Astrocyte (in vitro differentiated cells and primary cell): ENCODE data around the gene ROR2. TPM values are rescaled to one million over a fixed set of nuclear protein-coding genes. Genes with fewer than 3 reads are reported as not detected.

ENCODE experiments used
- DNase-seq: peaks from one replicate; pipeline ENCODE4 v3.0.0-alpha.2; 2010; ENCODE audit warnings: low read depth
- FAIRE-seq: peaks from 2 replicates; lab custom pipeline; 2011; peaks lifted over from hg19 to GRCh38; lab: Jason Lieb, UNC
- H2AFZ ChIP-seq: 2 replicates; pipeline ENCODE4 v1.6.0; 2012; ENCODE audit warnings: low read depth, low read length, inconsistent platforms
- H3K27ac ChIP-seq: 2 replicates; pipeline ENCODE4 v1.5.1; 2011; ENCODE audit warnings: low read depth, low read length, inconsistent platforms
- H3K27me3 ChIP-seq: 2 replicates; pipeline ENCODE4 v1.6.0; 2011; ENCODE audit warnings: low read length, inconsistent platforms; ENCODE audit not compliant: insufficient read depth
- H3K36me3 ChIP-seq: 2 replicates; pipeline ENCODE4 v1.5.1; 2011; ENCODE audit warnings: low read length, inconsistent platforms; ENCODE audit not compliant: insufficient read depth
- H3K4me1 ChIP-seq: 2 replicates; pipeline ENCODE4 v1.5.1; 2011; ENCODE audit warnings: low read length, inconsistent platforms; ENCODE audit not compliant: insufficient read depth
- H3K4me2 ChIP-seq: 2 replicates; pipeline ENCODE4 v1.6.0; 2012; ENCODE audit warnings: low read length, inconsistent platforms
- H3K4me3 ChIP-seq: 2 replicates; pipeline ENCODE4 v1.5.1; 2011; ENCODE audit warnings: low read depth, mild to moderate bottlenecking, low read length, inconsistent platforms; ENCODE audit not compliant: insufficient read depth
- H3K79me2 ChIP-seq: 2 replicates; pipeline ENCODE4 v1.6.0; 2012; ENCODE audit warnings: mild to moderate bottlenecking, low read length, inconsistent platforms; ENCODE audit not compliant: insufficient read depth
- H3K9ac ChIP-seq: 2 replicates; pipeline ENCODE4 v1.6.0; 2012; ENCODE audit warnings: mild to moderate bottlenecking, low read length, inconsistent platforms
- H3K9me3 ChIP-seq: 2 replicates; pipeline ENCODE4 v1.5.1; 2012; ENCODE audit warnings: low read depth, mild to moderate bottlenecking, low read length, inconsistent platforms; ENCODE audit not compliant: insufficient read depth
- H4K20me1 ChIP-seq: 2 replicates; pipeline ENCODE4 v1.6.0; 2012; ENCODE audit warnings: low read length, inconsistent platforms; ENCODE audit not compliant: insufficient read depth
- H3K27ac Mint-ChIP-seq: one replicate; pipeline ENCODE4 v1.8.0; 2021; ENCODE audit warnings: mild to moderate bottlenecking, mixed read lengths; ENCODE audit not compliant: unreplicated experiment
- H3K27me3 Mint-ChIP-seq: one replicate; pipeline ENCODE4 v1.8.0; 2021; ENCODE audit warnings: low read depth, mixed read lengths; ENCODE audit not compliant: unreplicated experiment
- H3K36me3 Mint-ChIP-seq: one replicate; pipeline ENCODE4 v1.8.0; 2021; ENCODE audit warnings: low read depth, mixed read lengths; ENCODE audit not compliant: unreplicated experiment
- H3K4me1 Mint-ChIP-seq: one replicate; pipeline ENCODE4 v1.8.0; 2021; ENCODE audit warnings: low read depth, mixed read lengths; ENCODE audit not compliant: unreplicated experiment
- H3K4me3 Mint-ChIP-seq: one replicate; pipeline ENCODE4 v1.8.0; 2021; ENCODE audit warnings: mild to moderate bottlenecking, moderate library complexity, mixed read lengths; ENCODE audit not compliant: unreplicated experiment
- H3K9me3 Mint-ChIP-seq: one replicate; pipeline ENCODE4 v1.8.0; 2021; ENCODE audit warnings: mild to moderate bottlenecking, mixed read lengths; ENCODE audit not compliant: unreplicated experiment
- CTCF ChIP-seq: IDR thresholded peaks from 2 replicates; pipeline ENCODE4 v1.5.1; 2011; ENCODE audit warnings: low read depth, mild to moderate bottlenecking, inconsistent platforms, low read length, moderate library complexity; ENCODE audit not compliant: insufficient read depth
- EZH2 ChIP-seq: IDR thresholded peaks from 2 replicates; pipeline ENCODE4 v1.6.1; 2012; ENCODE audit warnings: mild to moderate bottlenecking, low read length, inconsistent platforms; ENCODE audit not compliant: insufficient read depth
- total RNA-seq: library from RNA; stranded (reverse); gene quantifications from 2 replicates; pipeline ENCODE4 v1.2.1, GENCODE V29; 2021

ROR2 gene
- total RNA-seq, 1 donor from 2014 or later: 4.9 TPM

DNA sequence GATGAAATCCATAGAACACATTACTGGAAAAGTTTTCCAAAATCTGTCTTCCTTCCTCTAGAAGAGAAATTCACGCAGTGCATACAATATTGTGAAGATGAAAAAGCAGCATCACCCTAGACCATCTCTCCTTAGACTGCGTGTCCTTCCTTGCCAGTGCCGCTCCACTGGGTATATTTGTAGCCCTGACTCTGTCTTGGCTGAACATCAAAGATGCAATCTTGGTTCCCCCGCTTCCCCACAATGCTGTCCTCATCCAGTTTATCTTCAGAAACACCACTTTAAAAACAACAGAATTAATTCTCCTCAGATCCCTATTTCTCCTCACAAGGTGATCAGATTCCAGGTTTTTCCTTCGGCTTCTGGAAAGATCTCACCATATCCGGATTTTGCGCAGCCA is 53.9 kb downstream of the ROR2 start:
- no peak overlapping the region for H3K4me3 ChIP-seq
- Mint-ChIP-seq H3K27ac (no peak overlapping the region), H3K4me1 (peaks cover 12% of the 10 kb centered on the region)

DNA sequence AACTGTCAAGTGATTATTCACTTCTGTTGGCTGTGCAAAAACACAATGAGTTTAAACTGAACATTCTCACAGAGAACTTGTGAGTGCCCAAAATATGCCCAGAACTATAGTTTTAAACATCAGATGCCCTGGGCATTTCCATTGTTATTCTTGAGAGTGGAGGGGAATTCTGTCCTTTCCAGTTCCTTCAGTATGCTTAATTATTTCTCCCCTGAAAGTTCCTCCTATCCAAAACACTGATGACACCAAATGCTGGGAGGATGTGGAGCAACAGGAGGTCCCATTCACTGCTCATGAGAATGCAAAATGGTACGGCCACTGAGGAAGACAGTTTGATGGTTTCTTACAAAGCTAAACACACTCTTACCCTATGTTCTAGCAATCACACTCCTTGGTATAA is 55.5 kb downstream of the ROR2 start:
- Histone ChIP-seq H4K20me1 (no peaks in the 10 kb centered on the region), H3K27me3 (peaks cover 7% of the 10 kb centered on the region), H3K4me2 (no peak overlapping the region), H3K27ac (no peak overlapping the region), H3K9me3 (no peaks in the 10 kb centered on the region), H3K9ac (no peak overlapping the region), H3K36me3 (no peaks in the 10 kb centered on the region), H3K79me2 (no peaks in the 10 kb centered on the region), H3K4me1 (peaks cover 11% of the 10 kb centered on the region), H2AFZ (no peak overlapping the region), H3K4me3 (no peak overlapping the region)
- Mint-ChIP-seq H3K4me3 (no peak overlapping the region), H3K27me3 (peaks cover 3% of the 10 kb centered on the region), H3K36me3 (no peaks in the 10 kb centered on the region), H3K4me1 (peaks cover 18% of the 10 kb centered on the region), H3K9me3 (no peaks in the 10 kb centered on the region), H3K27ac (no peak overlapping the region)
- TF ChIP-seq CTCF: no peak
- no peak for TF ChIP-seq EZH2
- DNase-seq (no peak), FAIRE-seq (no peak)

More for the DNA sequence above, 53.9 kb downstream of the ROR2 start:
- no peaks in the 10 kb centered on the region for H3K36me3 Mint-ChIP-seq
- Histone ChIP-seq H3K27me3 (peaks cover 6% of the 10 kb centered on the region), H3K9me3 (no peaks in the 10 kb centered on the region), H3K4me2 (no peak overlapping the region), H2AFZ (no peak overlapping the region), H3K9ac (no peak overlapping the region), H4K20me1 (no peaks in the 10 kb centered on the region), H3K4me1 (peaks cover 16% of the 10 kb centered on the region), H3K36me3 (no peaks in the 10 kb centered on the region), H3K79me2 (no peaks in the 10 kb centered on the region), H3K27ac (no peak overlapping the region)
- peaks cover 3% of the 10 kb centered on the region for H3K27me3 Mint-ChIP-seq
- DNase-seq (no peak), FAIRE-seq (no peak)
- H3K4me3 Mint-ChIP-seq: no peak overlapping the region
- TF ChIP-seq CTCF: no peak
- TF ChIP-seq EZH2: no peak
- H3K9me3 Mint-ChIP-seq: no peaks in the 10 kb centered on the region

GRCh38 chr9:91894023-91894422 is 56.0 kb downstream of the ROR2 start:
- Mint-ChIP-seq H3K36me3 (no peaks in the 10 kb centered on the region), H3K27ac (no peak overlapping the region), H3K4me3 (no peak overlapping the region), H3K27me3 (peaks cover 3% of the 10 kb centered on the region), H3K9me3 (no peaks in the 10 kb centered on the region), H3K4me1 (peaks cover 18% of the 10 kb centered on the region)
- Histone ChIP-seq H3K4me3 (no peak overlapping the region), H3K36me3 (no peaks in the 10 kb centered on the region), H2AFZ (no peak overlapping the region), H3K4me1 (peaks cover 9% of the 10 kb centered on the region), H3K9ac (no peak overlapping the region), H3K27me3 (peaks cover 5% of the 10 kb centered on the region), H3K27ac (no peak overlapping the region), H3K79me2 (no peaks in the 10 kb centered on the region), H3K4me2 (no peak overlapping the region), H4K20me1 (no peaks in the 10 kb centered on the region), H3K9me3 (no peaks in the 10 kb centered on the region)
- no peak for TF ChIP-seq CTCF
- no peak for TF ChIP-seq EZH2
- FAIRE-seq (no peak), DNase-seq (no peak)
